ENCODE results near the gene FHAD1. TPM values are rescaled to one million over a fixed set of nuclear protein-coding genes. Genes with fewer than 3 reads are reported as not detected.
A peak's percentile ranks its signal among the peaks of the same experiment; 100 is the strongest.

FHAD1 gene
- total and polyA plus RNA-seq, 9 of the 15 experiments (the other 6 are each of a cell fraction or from before 2014, with no cell fraction given), result 0.32 to 2.1 (median 1.5) TPM; not detected in 1

DNA sequence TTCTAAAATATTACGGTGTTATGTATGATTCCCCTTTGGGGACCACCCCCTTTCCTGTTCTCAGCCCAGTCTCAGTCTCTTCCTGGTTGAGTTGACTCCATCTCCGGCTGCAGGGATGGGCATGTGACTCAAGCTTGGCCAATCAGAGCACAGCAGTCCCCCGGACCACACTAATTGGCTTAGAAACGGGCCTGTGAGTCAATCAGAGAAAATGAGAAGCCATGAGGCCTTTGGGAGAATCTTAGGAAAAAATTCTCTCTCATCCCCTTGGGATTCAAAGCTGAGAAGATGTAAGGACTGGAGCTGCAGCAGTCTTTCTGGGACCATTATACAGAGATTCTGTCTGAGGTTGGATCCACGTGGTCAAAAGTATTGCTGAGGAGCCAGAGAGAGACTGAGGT is 10.7 kb upstream of the FHAD1 start (continued):
- TF ChIP-seq, protein P1, sequence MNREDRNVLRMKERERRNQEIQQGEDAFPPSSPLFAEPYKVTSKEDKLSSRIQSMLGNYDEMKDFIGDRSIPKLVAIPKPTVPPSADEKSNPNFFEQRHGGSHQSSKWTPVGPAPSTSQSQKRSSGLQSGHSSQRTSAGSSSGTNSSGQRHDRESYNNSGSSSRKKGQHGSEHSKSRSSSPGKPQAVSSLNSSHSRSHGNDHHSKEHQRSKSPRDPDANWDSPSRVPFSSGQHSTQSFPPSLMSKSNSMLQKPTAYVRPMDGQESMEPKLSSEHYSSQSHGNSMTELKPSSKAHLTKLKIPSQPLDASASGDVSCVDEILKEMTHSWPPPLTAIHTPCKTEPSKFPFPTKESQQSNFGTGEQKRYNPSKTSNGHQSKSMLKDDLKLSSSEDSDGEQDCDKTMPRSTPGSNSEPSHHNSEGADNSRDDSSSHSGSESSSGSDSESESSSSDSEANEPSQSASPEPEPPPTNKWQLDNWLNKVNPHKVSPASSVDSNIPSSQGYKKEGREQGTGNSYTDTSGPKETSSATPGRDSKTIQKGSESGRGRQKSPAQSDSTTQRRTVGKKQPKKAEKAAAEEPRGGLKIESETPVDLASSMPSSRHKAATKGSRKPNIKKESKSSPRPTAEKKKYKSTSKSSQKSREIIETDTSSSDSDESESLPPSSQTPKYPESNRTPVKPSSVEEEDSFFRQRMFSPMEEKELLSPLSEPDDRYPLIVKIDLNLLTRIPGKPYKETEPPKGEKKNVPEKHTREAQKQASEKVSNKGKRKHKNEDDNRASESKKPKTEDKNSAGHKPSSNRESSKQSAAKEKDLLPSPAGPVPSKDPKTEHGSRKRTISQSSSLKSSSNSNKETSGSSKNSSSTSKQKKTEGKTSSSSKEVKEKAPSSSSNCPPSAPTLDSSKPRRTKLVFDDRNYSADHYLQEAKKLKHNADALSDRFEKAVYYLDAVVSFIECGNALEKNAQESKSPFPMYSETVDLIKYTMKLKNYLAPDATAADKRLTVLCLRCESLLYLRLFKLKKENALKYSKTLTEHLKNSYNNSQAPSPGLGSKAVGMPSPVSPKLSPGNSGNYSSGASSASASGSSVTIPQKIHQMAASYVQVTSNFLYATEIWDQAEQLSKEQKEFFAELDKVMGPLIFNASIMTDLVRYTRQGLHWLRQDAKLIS (CRISPR knock-in tag; IDR thresholded peaks at IDR 0.05), result no peak
- TF ChIP-seq POU5F1 (IDR thresholded peaks at IDR 0.05; ENCODE audit: borderline replicate concordance, low read depth, low read length, partially characterized antibody), result no peak
- no peak for TF ChIP-seq DIDO1 (tag; IDR thresholded peaks at IDR 0.05; ENCODE audit: low read depth)
- TF ChIP-seq, protein P2, sequence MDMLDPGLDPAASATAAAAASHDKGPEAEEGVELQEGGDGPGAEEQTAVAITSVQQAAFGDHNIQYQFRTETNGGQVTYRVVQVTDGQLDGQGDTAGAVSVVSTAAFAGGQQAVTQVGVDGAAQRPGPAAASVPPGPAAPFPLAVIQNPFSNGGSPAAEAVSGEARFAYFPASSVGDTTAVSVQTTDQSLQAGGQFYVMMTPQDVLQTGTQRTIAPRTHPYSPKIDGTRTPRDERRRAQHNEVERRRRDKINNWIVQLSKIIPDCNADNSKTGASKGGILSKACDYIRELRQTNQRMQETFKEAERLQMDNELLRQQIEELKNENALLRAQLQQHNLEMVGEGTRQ (CRISPR knock-in tag; IDR thresholded peaks at IDR 0.05), result peak; percentile 96
- TF ChIP-seq TCFL5 (CRISPR knock-in tag; conservative IDR thresholded peaks at IDR 0.05), result no peak
- TF ChIP-seq, protein P3, sequence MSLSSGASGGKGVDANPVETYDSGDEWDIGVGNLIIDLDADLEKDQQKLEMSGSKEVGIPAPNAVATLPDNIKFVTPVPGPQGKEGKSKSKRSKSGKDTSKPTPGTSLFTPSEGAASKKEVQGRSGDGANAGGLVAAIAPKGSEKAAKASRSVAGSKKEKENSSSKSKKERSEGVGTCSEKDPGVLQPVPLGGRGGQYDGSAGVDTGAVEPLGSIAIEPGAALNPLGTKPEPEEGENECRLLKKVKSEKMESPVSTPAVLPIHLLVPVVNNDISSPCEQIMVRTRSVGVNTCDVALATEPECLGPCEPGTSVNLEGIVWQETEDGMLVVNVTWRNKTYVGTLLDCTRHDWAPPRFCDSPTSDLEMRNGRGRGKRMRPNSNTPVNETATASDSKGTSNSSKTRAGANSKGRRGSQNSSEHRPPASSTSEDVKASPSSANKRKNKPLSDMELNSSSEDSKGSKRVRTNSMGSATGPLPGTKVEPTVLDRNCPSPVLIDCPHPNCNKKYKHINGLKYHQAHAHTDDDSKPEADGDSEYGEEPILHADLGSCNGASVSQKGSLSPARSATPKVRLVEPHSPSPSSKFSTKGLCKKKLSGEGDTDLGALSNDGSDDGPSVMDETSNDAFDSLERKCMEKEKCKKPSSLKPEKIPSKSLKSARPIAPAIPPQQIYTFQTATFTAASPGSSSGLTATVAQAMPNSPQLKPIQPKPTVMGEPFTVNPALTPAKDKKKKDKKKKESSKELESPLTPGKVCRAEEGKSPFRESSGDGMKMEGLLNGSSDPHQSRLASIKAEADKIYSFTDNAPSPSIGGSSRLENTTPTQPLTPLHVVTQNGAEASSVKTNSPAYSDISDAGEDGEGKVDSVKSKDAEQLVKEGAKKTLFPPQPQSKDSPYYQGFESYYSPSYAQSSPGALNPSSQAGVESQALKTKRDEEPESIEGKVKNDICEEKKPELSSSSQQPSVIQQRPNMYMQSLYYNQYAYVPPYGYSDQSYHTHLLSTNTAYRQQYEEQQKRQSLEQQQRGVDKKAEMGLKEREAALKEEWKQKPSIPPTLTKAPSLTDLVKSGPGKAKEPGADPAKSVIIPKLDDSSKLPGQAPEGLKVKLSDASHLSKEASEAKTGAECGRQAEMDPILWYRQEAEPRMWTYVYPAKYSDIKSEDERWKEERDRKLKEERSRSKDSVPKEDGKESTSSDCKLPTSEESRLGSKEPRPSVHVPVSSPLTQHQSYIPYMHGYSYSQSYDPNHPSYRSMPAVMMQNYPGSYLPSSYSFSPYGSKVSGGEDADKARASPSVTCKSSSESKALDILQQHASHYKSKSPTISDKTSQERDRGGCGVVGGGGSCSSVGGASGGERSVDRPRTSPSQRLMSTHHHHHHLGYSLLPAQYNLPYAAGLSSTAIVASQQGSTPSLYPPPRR (CRISPR knock-in tag; IDR thresholded peaks at IDR 0.05; ENCODE audit: borderline replicate concordance), result no peak
- TF ChIP-seq, protein P4, sequence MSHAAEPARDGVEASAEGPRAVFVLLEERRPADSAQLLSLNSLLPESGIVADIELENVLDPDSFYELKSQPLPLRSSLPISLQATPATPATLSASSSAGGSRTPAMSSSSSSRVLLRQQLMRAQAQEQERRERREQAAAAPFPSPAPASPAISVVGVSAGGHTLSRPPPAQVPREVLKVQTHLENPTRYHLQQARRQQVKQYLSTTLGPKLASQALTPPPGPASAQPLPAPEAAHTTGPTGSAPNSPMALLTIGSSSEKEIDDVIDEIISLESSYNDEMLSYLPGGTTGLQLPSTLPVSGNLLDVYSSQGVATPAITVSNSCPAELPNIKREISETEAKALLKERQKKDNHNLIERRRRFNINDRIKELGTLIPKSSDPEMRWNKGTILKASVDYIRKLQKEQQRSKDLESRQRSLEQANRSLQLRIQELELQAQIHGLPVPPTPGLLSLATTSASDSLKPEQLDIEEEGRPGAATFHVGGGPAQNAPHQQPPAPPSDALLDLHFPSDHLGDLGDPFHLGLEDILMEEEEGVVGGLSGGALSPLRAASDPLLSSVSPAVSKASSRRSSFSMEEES (CRISPR knock-in tag; IDR thresholded peaks at IDR 0.05), result no peak
- TF ChIP-seq SRSF1 (IDR thresholded peaks at IDR 0.05; ENCODE audit: low read depth, low read length), result no peak
- TF ChIP-seq ZNF830 (CRISPR knock-in tag; IDR thresholded peaks at IDR 0.05), result no peak
- TF ChIP-seq ZEB2 (IDR thresholded peaks at IDR 0.05), result no peak
- no peak for TF ChIP-seq MIER1 (IDR thresholded peaks at IDR 0.05; ENCODE audit: low read depth)
- TF ChIP-seq XRCC4 (IDR thresholded peaks at IDR 0.05; ENCODE audit: extremely low read depth, insufficient read depth, insufficient read length), result no peak
- TF ChIP-seq ELF1 (tag; IDR thresholded peaks at IDR 0.05), result peak; percentile 73
- no peak for TF ChIP-seq SMARCC2 (IDR thresholded peaks at IDR 0.05; ENCODE audit: low read depth)
- TF ChIP-seq NFIC (IDR thresholded peaks at IDR 0.05), result no peak
- no peak for TF ChIP-seq TEAD2 (tag; IDR thresholded peaks at IDR 0.05)
- no peak for TF ChIP-seq TFAM (CRISPR knock-in tag; conservative IDR thresholded peaks at IDR 0.05)

Data from K562 (cell line).